Neural cell (in vitro differentiated cells): ENCODE results near the gene CAPN13. TPM values are rescaled to one million over a fixed set of nuclear protein-coding genes. Genes with fewer than 3 reads are reported as not detected.

Source experiments
- H2AFZ ChIP-seq: fragments of 200-600, 300-800 bp; sonication (generic), shearing (Covaris generic); 2 replicates; pipeline ENCODE4 v1.6.0; 2014; ENCODE audit warnings: low read depth, mild to moderate bottlenecking, antibody characterized with exemption, low read length, moderate library complexity
- H3F3A ChIP-seq: fragments of 200-600 bp; shearing (Covaris generic); 2 replicates; pipeline ENCODE4 v1.6.1; 2016; ENCODE audit warnings: mild to moderate bottlenecking, moderate library complexity, mixed read lengths, antibody characterized with exemption, low read length; ENCODE audit not compliant: insufficient read depth, poor library complexity, severe bottlenecking
- H3K27ac ChIP-seq: fragments of 200-600, 300-800 bp; sonication (generic), shearing (Covaris generic); 2 replicates; pipeline ENCODE4 v1.5.1; 2014; ENCODE audit warnings: mild to moderate bottlenecking, low read length, moderate library complexity
- H3K27me3 ChIP-seq: fragments of 300-800, 200-600 bp; sonication (generic), shearing (Covaris generic); 2 replicates; pipeline ENCODE4 v1.6.0; 2014; ENCODE audit warnings: mild to moderate bottlenecking, low read depth, low read length, moderate library complexity; ENCODE audit not compliant: insufficient read depth
- H3K36me3 ChIP-seq: fragments of 300-800, 200-600 bp; sonication (generic), shearing (Covaris generic); 2 replicates; pipeline ENCODE4 v1.5.1; 2014; ENCODE audit warnings: mild to moderate bottlenecking, antibody characterized with exemption, low read length, moderate library complexity; ENCODE audit not compliant: insufficient read depth
- H3K4me2 ChIP-seq: fragments of 300-800, 200-600 bp; sonication (generic), shearing (Covaris generic); 2 replicates; pipeline ENCODE4 v1.6.0; 2014; ENCODE audit warnings: mild to moderate bottlenecking, low read length
- H3K4me3 ChIP-seq: fragments of 300-800, 200-600 bp; sonication (generic), shearing (Covaris generic); 2 replicates; pipeline ENCODE4 v1.5.1; 2014; ENCODE audit warnings: mild to moderate bottlenecking, low read length, moderate library complexity
- H3K79me2 ChIP-seq: fragments of 200-600 bp; shearing (Covaris generic); replicated peaks from 2 replicates; pipeline ENCODE4 v1.6.0; 2014; ENCODE audit warnings: mild to moderate bottlenecking, low read length, moderate library complexity; ENCODE audit not compliant: insufficient read depth
- H3K9ac ChIP-seq: fragments of 300-800, 200-600 bp; sonication (generic), shearing (Covaris generic); 2 replicates; pipeline ENCODE4 v1.6.1; 2016; ENCODE audit warnings: mild to moderate bottlenecking, low read length, mixed read lengths
- H3K9me2 ChIP-seq: fragments of 200-600 bp; shearing (Covaris generic); 2 replicates; pipeline ENCODE4 v1.6.1; 2016; ENCODE audit warnings: mild to moderate bottlenecking, low read length, mixed read lengths; ENCODE audit not compliant: insufficient read depth
- H3K9me3 ChIP-seq: fragments of 200-600, 300-800 bp; sonication (generic), shearing (Covaris generic); 2 replicates; pipeline ENCODE4 v1.6.1; 2016; ENCODE audit warnings: mild to moderate bottlenecking, mixed run types, low read length, moderate library complexity, mixed read lengths
- H4K20me1 ChIP-seq: fragments of 200-600 bp; shearing (Covaris generic); 2 replicates; pipeline ENCODE4 v1.6.1; 2016; ENCODE audit warnings: mild to moderate bottlenecking, mixed run types; ENCODE audit not compliant: insufficient read depth
- CTCF ChIP-seq: fragments of 450-650 bp; IDR thresholded peaks from 2 replicates; pipeline ENCODE4 v1.5.1; 2014; ENCODE audit warnings: antibody characterized with exemption, mild to moderate bottlenecking, moderate library complexity; ENCODE audit not compliant: poor library complexity, severe bottlenecking
- EP300 ChIP-seq: fragments of 450-650 bp; conservative IDR thresholded peaks from 2 replicates; pipeline ENCODE4 v1.6.1; 2014; ENCODE audit warnings: antibody characterized with exemption, mild to moderate bottlenecking, moderate library complexity; ENCODE audit not compliant: poor library complexity, severe bottlenecking
- EZH2 ChIP-seq: fragments of 200-600, 300-800 bp; shearing (Covaris generic), sonication (generic); IDR thresholded peaks from 2 replicates; pipeline ENCODE4 v1.6.1; 2014; ENCODE audit warnings: antibody characterized with exemption, low read length, borderline replicate concordance, mild to moderate bottlenecking; ENCODE audit not compliant: insufficient read depth, poor library complexity, severe bottlenecking
- MXI1 ChIP-seq: fragments of 450-650 bp; conservative IDR thresholded peaks from 2 replicates; pipeline ENCODE4 v1.6.1; 2014; ENCODE audit warnings: antibody characterized with exemption, mild to moderate bottlenecking; ENCODE audit not compliant: poor library complexity, severe bottlenecking
- POLR2AphosphoS5 ChIP-seq: IDR thresholded peaks from 2 replicates; pipeline ENCODE4 v1.6.1; 2012
- RAD21 ChIP-seq: fragments of 450-650 bp; conservative IDR thresholded peaks from 2 replicates; pipeline ENCODE4 v1.6.1; 2014; ENCODE audit warnings: antibody characterized with exemption, mild to moderate bottlenecking, moderate library complexity
- SMC3 ChIP-seq: fragments of 450-650 bp; conservative IDR thresholded peaks from 2 replicates; pipeline ENCODE4 v1.6.1; 2014; ENCODE audit warnings: antibody characterized with exemption, mild to moderate bottlenecking, moderate library complexity; ENCODE audit not compliant: poor library complexity
- TAF1 ChIP-seq: IDR thresholded peaks from 2 replicates; pipeline ENCODE4 v1.6.1; 2012; ENCODE audit warnings: low read depth
- polyA plus RNA-seq: library from polyadenylated mRNA; depleted of rRNA; stranded (reverse); fragments of >200 nt; gene quantifications from 2 replicates; pipeline ENCODE4 v1.2.3, GENCODE V29; 2014
- small RNA-seq, 3 experiments: library from RNA; depleted of rRNA; stranded (forward); fragments of <200 nt; gene quantifications; one replicate each; pipeline ENCODE3, GENCODE V24; 2012
- TF ChIP-seq, protein P1 (sequence below): IDR thresholded peaks from 2 replicates; pipeline ENCODE4 v1.6.1; 2012; ENCODE audit warnings: borderline replicate concordance

The CAPN13 gene
- polyA plus RNA-seq, 1 donor from 2014 or later = not detected

GRCh38 chr2:30675758-30676157 is 131.5 kb downstream of the CAPN13 start:
- no peaks in the 10 kb centered on the region for H3K79me2 ChIP-seq
- H3K4me3 ChIP-seq = no peak overlapping the region
- TF ChIP-seq CTCF (no peak), EZH2 (no peak), MXI1 (no peak)
- H4K20me1 ChIP-seq = no peaks in the 10 kb centered on the region
- H3K9ac ChIP-seq = no peak overlapping the region
- H3K27ac ChIP-seq = no peak overlapping the region
- no peaks in the 10 kb centered on the region for H3K27me3 ChIP-seq
- H3K4me2 ChIP-seq = no peak overlapping the region
- H3K9me3 ChIP-seq = no peaks in the 10 kb centered on the region
- H3K36me3 ChIP-seq = no peaks in the 10 kb centered on the region
- H3F3A ChIP-seq = peaks cover 2% of the 10 kb centered on the region
- H3K9me2 ChIP-seq = no peaks in the 10 kb centered on the region
- H2AFZ ChIP-seq = no peak overlapping the region

DNA sequence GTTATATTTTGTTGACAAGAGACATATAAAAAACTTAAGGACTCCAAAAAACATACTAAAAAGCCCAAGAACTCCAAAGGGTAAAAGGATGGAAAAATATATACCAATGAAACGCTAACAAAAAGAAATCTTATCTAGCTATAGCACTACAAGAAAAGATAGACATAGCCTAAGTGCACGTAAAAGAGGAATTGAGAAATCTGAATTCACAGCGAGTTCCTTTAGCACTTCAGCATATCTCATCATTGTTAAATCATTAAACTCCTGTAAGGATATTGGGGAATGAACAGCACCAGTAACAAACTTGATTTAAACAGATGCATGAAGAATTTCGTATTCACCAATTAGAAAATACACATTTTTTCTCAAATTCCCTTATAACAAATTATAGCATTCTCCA is 134.1 kb downstream of the CAPN13 start:
- Histone ChIP-seq H3K79me2 (no peaks in the 10 kb centered on the region), H2AFZ (no peak overlapping the region), H3K9me2 (no peaks in the 10 kb centered on the region), H3K4me2 (no peak overlapping the region), H3K27me3 (no peaks in the 10 kb centered on the region), H3K9me3 (no peaks in the 10 kb centered on the region), H3K4me3 (no peak overlapping the region), H3K36me3 (no peaks in the 10 kb centered on the region), H3K27ac (no peak overlapping the region), H3F3A (no peaks in the 10 kb centered on the region), H4K20me1 (no peaks in the 10 kb centered on the region), H3K9ac (no peak overlapping the region)
- TF ChIP-seq, protein P1, sequence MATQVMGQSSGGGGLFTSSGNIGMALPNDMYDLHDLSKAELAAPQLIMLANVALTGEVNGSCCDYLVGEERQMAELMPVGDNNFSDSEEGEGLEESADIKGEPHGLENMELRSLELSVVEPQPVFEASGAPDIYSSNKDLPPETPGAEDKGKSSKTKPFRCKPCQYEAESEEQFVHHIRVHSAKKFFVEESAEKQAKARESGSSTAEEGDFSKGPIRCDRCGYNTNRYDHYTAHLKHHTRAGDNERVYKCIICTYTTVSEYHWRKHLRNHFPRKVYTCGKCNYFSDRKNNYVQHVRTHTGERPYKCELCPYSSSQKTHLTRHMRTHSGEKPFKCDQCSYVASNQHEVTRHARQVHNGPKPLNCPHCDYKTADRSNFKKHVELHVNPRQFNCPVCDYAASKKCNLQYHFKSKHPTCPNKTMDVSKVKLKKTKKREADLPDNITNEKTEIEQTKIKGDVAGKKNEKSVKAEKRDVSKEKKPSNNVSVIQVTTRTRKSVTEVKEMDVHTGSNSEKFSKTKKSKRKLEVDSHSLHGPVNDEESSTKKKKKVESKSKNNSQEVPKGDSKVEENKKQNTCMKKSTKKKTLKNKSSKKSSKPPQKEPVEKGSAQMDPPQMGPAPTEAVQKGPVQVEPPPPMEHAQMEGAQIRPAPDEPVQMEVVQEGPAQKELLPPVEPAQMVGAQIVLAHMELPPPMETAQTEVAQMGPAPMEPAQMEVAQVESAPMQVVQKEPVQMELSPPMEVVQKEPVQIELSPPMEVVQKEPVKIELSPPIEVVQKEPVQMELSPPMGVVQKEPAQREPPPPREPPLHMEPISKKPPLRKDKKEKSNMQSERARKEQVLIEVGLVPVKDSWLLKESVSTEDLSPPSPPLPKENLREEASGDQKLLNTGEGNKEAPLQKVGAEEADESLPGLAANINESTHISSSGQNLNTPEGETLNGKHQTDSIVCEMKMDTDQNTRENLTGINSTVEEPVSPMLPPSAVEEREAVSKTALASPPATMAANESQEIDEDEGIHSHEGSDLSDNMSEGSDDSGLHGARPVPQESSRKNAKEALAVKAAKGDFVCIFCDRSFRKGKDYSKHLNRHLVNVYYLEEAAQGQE = no peak
- TF ChIP-seq EZH2 (no peak), EP300 (no peak), MXI1 (no peak), SMC3 (no peak), POLR2AphosphoS5 (no peak), RAD21 (no peak), CTCF (no peak), TAF1 (no peak)

Small RNA genes lying within 50 kb of the gene (small RNA-seq; reads per million reads assigned to genes)
- 0 reads per million in 3 experiments for gene AC092569.1
